ENCODE measurements around the gene AGPAT3. TPM values are rescaled to one million over a fixed set of nuclear protein-coding genes. Genes with fewer than 3 reads are reported as not detected.

The AGPAT3 gene
- total RNA-seq, 1 donor from 2014 or later, result 7.8 TPM

- Mint-ChIP-seq H3K4me3 (peak overlapping the region; percentile 62), H3K27ac (no peak overlapping the region), H3K9me3 (peaks cover 7% of the 10 kb centered on the region), H3K27me3 (ENCODE audit: insufficient read depth, low read depth) (peaks cover 10% of the 10 kb centered on the region), H3K36me3 (no peaks in the 10 kb centered on the region), H3K4me1 (peaks cover 16% of the 10 kb centered on the region)
- Histone ChIP-seq H4K20me1 (ENCODE audit: low read depth) (no peaks in the 10 kb centered on the region), H3K27ac (no peak overlapping the region), H3K9ac (no peak overlapping the region), H3K79me2 (ENCODE audit: low read depth) (no peaks in the 10 kb centered on the region), H2AFZ (replicated peaks) (no peak overlapping the region), H3K4me2 (no peak overlapping the region), H3K4me3 (no peak overlapping the region), H3K4me1 (no peaks in the 10 kb centered on the region), H3K9me3 (ENCODE audit: low read depth) (no peaks in the 10 kb centered on the region), H3K36me3 (no peaks in the 10 kb centered on the region), H3K27me3 (no peaks in the 10 kb centered on the region), H3F3A (ENCODE audit: low read depth) (no peaks in the 10 kb centered on the region)
- no peak for DNase-seq (ENCODE audit: low spot score)
- TF ChIP-seq EZH2 (IDR thresholded peaks at IDR 0.05), result no peak
- TF ChIP-seq EZH2phosphoT487 (IDR thresholded peaks at IDR 0.05), result no peak
- TF ChIP-seq, protein P1, sequence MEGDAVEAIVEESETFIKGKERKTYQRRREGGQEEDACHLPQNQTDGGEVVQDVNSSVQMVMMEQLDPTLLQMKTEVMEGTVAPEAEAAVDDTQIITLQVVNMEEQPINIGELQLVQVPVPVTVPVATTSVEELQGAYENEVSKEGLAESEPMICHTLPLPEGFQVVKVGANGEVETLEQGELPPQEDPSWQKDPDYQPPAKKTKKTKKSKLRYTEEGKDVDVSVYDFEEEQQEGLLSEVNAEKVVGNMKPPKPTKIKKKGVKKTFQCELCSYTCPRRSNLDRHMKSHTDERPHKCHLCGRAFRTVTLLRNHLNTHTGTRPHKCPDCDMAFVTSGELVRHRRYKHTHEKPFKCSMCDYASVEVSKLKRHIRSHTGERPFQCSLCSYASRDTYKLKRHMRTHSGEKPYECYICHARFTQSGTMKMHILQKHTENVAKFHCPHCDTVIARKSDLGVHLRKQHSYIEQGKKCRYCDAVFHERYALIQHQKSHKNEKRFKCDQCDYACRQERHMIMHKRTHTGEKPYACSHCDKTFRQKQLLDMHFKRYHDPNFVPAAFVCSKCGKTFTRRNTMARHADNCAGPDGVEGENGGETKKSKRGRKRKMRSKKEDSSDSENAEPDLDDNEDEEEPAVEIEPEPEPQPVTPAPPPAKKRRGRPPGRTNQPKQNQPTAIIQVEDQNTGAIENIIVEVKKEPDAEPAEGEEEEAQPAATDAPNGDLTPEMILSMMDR (IDR thresholded peaks at IDR 0.05), result no peak
Observed at GRCh38 chr21:43850728-43851295, 14.2 kb upstream of the AGPAT3 start.

GRCh38 chr21:43851593-43851992 lies 13.4 kb upstream of the AGPAT3 start:
- Mint-ChIP-seq H3K27ac (no peak overlapping the region), H3K27me3 (ENCODE audit: insufficient read depth, low read depth) (peaks cover 9% of the 10 kb centered on the region), H3K4me3 (peak overlapping the region; percentile 62), H3K36me3 (no peaks in the 10 kb centered on the region), H3K4me1 (peaks cover 16% of the 10 kb centered on the region), H3K9me3 (peaks cover 7% of the 10 kb centered on the region)
- H3K4me1 ChIP-seq, result no peaks in the 10 kb centered on the region
- H3K36me3 ChIP-seq, result no peaks in the 10 kb centered on the region
- H3K9me3 ChIP-seq (ENCODE audit: low read depth), result no peaks in the 10 kb centered on the region
- no peak overlapping the region for H3K9ac ChIP-seq
- no peak overlapping the region for H3K27ac ChIP-seq
- no peak overlapping the region for H2AFZ ChIP-seq (replicated peaks)
- no peaks in the 10 kb centered on the region for H3K27me3 ChIP-seq
- no peaks in the 10 kb centered on the region for H4K20me1 ChIP-seq (ENCODE audit: low read depth)
- TF ChIP-seq EZH2phosphoT487 (IDR thresholded peaks at IDR 0.05) (no peak), EZH2 (IDR thresholded peaks at IDR 0.05) (no peak)
- TF ChIP-seq, protein P1 (IDR thresholded peaks at IDR 0.05), result no peak
- DNase-seq (ENCODE audit: low spot score), result no peak
- no peaks in the 10 kb centered on the region for H3F3A ChIP-seq (ENCODE audit: low read depth)
- no peak overlapping the region for H3K4me2 ChIP-seq
- no peaks in the 10 kb centered on the region for H3K79me2 ChIP-seq (ENCODE audit: low read depth)
- no peak overlapping the region for H3K4me3 ChIP-seq

GRCh38 chr21:43853851-43854772 lies 10.9 kb upstream of the AGPAT3 start:
- Mint-ChIP-seq H3K27ac (peak overlapping the region; percentile 53), H3K9me3 (peaks cover 3% of the 10 kb centered on the region), H3K36me3 (no peaks in the 10 kb centered on the region), H3K4me3 (peak overlapping the region; percentile 15), H3K27me3 (ENCODE audit: insufficient read depth, low read depth) (peaks cover 5% of the 10 kb centered on the region), H3K4me1 (peaks cover 16% of the 10 kb centered on the region)
- Histone ChIP-seq H3K36me3 (no peaks in the 10 kb centered on the region), H3K4me2 (no peak overlapping the region), H3K27me3 (no peaks in the 10 kb centered on the region), H3K9me3 (ENCODE audit: low read depth) (no peaks in the 10 kb centered on the region), H3K9ac (no peak overlapping the region), H4K20me1 (ENCODE audit: low read depth) (no peaks in the 10 kb centered on the region), H2AFZ (replicated peaks) (no peak overlapping the region), H3F3A (ENCODE audit: low read depth) (no peaks in the 10 kb centered on the region), H3K79me2 (ENCODE audit: low read depth) (no peaks in the 10 kb centered on the region), H3K27ac (no peak overlapping the region), H3K4me3 (no peak overlapping the region), H3K4me1 (no peaks in the 10 kb centered on the region)
- TF ChIP-seq, protein P1 (IDR thresholded peaks at IDR 0.05), result no peak
- no peak for TF ChIP-seq EZH2phosphoT487 (IDR thresholded peaks at IDR 0.05)
- TF ChIP-seq EZH2 (IDR thresholded peaks at IDR 0.05), result no peak
- no peak for DNase-seq (ENCODE audit: low spot score)
